Suprapubic skin (tissue), 3 donors: ENCODE data around the gene NAA35.
"Not testable (repeated sequence)": the region's sequence is repeated elsewhere in the genome, so short reads cannot be mapped to it uniquely, and the experiment has no call there.

Source experiments
- CTCF ChIP-seq, 2 donors: fragments of 200-600 bp in 1 of 2; fragments of 450-650 bp in 1 of 2; sonication (generic) in 1 of 2; IDR thresholded peaks; one replicate each; pipeline ENCODE4 v1.5.1; 2016 to 2019; ENCODE audit warnings: antibody characterized with exemption in 2 of 2, mild to moderate bottlenecking in 1 of 2, moderate library complexity in 1 of 2
- POLR2A ChIP-seq, 2 donors: fragments of 450-650 bp; IDR thresholded peaks; one replicate each; pipeline ENCODE4 v1.6.1; 2017; ENCODE audit warnings: antibody characterized with exemption in 2 of 2, mild to moderate bottlenecking in 2 of 2, moderate library complexity in 2 of 2

DNA sequence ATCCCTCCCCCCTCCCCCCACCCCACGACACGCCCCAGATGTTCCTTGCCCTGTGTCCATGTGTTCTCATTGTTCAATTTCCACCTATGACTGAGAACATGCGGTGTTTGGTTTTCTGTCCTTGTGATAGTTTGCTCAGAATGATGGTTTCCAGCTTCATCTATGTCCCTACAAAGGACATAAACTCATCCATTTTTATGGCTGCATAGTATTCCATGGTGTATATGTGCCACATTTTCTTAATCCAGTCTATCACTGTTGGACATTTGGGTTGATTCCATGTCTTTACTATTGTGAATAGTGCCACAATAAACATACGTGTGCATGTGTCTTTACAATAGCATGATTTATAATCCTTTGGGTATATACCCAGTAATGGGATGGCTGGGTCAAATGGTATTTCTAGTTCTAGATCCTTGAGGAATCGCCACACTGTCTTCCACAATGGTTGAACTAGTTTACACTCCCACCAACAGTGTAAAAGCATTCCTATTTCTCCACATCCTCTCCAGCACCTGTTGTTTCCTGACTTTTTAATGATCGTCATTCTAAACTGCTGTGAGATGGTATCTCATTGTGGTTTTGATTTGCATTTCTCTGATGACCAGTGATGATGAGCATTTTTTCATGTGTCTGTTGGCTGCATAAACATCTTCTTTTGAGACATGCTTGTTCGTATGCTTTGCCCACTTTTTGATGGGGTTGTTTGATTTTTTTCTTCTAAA, 107.2 kb downstream of the NAA35 start:
- TF ChIP-seq CTCF, POLR2A (IDR thresholded peaks at IDR 0.05): not testable (repeated sequence)
